Spinal cord (tissue), 10 donors: ENCODE data around the gene CXCL9. TPM values are rescaled to one million over a fixed set of nuclear protein-coding genes. Genes with fewer than 3 reads are reported as not detected.
"Not testable (repeated sequence)": the region's sequence is repeated elsewhere in the genome, so short reads cannot be mapped to it uniquely, and the experiment has no call there.

Experiments
- DNase-seq, 6 donors: peaks; one replicate each; pipeline versions ENCODE4 v3.0.0 to v3.0.0-alpha.2; 2013 to 2015; ENCODE audit warnings: low spot score in 6 of 6, low read depth in 4 of 6
- H3K27ac ChIP-seq: one replicate; pipeline ENCODE4 v1.5.1; 2013; ENCODE audit warnings: low read depth, low read length, control low read depth
- H3K27me3 ChIP-seq: one replicate; pipeline ENCODE4 v1.6.1; 2013; ENCODE audit warnings: low read length; ENCODE audit not compliant: control insufficient read depth, insufficient read depth
- H3K36me3 ChIP-seq: one replicate; pipeline ENCODE4 v1.6.1; 2013; ENCODE audit warnings: low read length; ENCODE audit not compliant: control insufficient read depth, insufficient read depth
- H3K4me1 ChIP-seq: one replicate; pipeline ENCODE4 v1.6.1; 2013; ENCODE audit warnings: low read length; ENCODE audit not compliant: control insufficient read depth, insufficient read depth
- H3K4me3 ChIP-seq: one replicate; pipeline ENCODE4 v1.5.1; 2013; ENCODE audit warnings: low read depth, low read length, control low read depth
- H3K9me3 ChIP-seq: one replicate; pipeline ENCODE4 v1.6.1; 2013; ENCODE audit warnings: low read length; ENCODE audit not compliant: control insufficient read depth, insufficient read depth
- WGBS: methylation state at CpG from one replicate; pipeline ENCODE4 v1.1.5; 2013; ENCODE audit warnings: missing lambda C conversion rate; ENCODE audit not compliant: insufficient coverage; 5-methylcytosine and 5-hydroxymethylcytosine counted together
- polyA plus RNA-seq, 2 donors: library from polyadenylated mRNA; unstranded; fragments of 120-200 nt; gene quantifications; one replicate each; pipeline ENCODE4 v1.2.1, GENCODE V29; 2013; ENCODE audit not compliant: insufficient read length in 2 of 2
- total RNA-seq, 2 donors: library from RNA; depleted of rRNA in 1 of 2; stranded (reverse); fragments of 120-200 nt in 1 of 2; fragments of >200 nt in 1 of 2; gene quantifications; one replicate each; pipeline versions ENCODE4 v1.2.3 to v1.2.4, GENCODE V29; 2013 to 2014
- donor health status: healthy.

CXCL9 gene
- total and polyA plus RNA-seq, 4 donors = 0.10 to 0.11 TPM; not detected in 2

DNA sequence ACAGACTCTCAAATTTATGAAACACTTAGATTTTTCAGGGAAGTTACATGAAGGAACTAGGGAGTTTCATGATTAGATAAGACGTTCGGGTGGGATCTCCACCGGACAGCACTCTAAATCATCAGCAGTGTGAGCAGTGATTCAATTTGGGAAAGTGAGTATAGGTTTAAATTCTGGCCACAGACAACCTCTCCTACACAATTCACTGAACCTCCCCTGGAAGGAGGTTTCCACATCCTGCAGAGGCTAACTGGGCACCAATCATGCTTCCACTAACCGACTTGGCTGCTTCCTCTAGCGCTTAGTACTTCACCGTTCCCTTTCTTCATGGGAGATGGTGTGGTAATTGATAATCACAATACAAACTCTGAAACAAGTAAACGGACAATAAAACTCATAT lies 5.6 kb downstream of the CXCL9 start:
- DNase-seq = no peak
- H3K36me3 ChIP-seq = no peaks in the 10 kb centered on the region
- H3K27me3 ChIP-seq = no peaks in the 10 kb centered on the region
- no peak overlapping the region for H3K27ac ChIP-seq
- WGBS = no CpG with 5 or more reads among the region's 7 CpGs
- H3K9me3 ChIP-seq = no peaks in the 10 kb centered on the region
- H3K4me1 ChIP-seq = no peaks in the 10 kb centered on the region
- no peak overlapping the region for H3K4me3 ChIP-seq

DNA sequence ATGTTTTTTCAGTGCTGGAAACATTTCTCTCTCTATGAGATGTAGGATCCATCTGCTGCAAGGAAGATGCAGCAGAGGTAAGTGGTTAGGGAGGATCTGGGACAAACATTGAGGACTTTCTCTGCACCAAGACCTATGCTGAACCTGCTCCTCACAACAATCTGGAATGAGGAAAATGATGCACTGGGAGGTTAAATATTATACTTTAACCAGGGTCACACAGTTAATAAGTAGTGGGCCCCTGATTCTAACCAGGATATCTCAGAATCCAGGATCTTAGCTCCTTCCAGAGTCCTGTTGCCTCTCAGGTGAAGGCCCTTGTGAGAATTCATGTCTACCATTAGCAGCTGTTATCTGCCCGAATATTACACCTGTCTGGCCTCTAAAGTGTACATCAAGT lies 7.0 kb downstream of the CXCL9 start:
- no peak for DNase-seq
- 82% methylated on average over 1 of the region's 1 CpG for WGBS

DNA sequence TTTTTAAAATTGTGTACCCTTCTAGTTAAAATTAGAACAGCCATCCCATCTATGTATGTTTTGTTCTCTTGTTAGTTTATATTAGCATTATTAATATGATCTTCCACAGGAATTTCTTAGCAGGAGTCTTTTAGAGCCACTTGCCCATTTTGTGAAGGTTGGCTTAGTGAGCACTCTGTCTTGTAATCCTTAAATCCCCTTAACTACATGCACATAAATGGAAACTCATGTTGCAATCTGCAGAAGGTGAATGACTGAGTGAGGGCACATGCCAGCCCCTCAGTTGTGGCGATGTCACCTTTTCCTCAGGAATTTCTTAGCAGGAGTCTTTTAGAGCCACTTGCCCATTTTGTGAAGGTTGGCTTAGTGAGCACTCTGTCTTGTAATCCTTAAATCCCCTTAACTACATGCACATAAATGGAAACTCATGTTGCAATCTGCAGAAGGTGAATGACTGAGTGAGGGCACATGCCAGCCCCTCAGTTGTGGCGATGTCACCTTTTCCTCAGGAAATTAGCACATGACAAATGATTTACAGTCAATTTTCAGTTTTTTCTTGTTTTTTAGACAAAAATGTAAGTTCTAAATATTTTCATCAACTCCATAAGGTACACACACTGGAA lies 8.7 kb downstream of the CXCL9 start:
- H3K4me3 ChIP-seq, DNase-seq, H3K9me3 ChIP-seq, H3K27me3 ChIP-seq, H3K4me1 ChIP-seq, H3K36me3 ChIP-seq, H3K27ac ChIP-seq: not testable (repeated sequence)
- WGBS = no CpG with 5 or more reads among the region's 2 CpGs

More for the DNA sequence above, 7.0 kb downstream of the CXCL9 start:
- H3K36me3 ChIP-seq = no peaks in the 10 kb centered on the region
- no peak overlapping the region for H3K4me3 ChIP-seq
- no peak overlapping the region for H3K27ac ChIP-seq
- H3K9me3 ChIP-seq = no peaks in the 10 kb centered on the region
- no peaks in the 10 kb centered on the region for H3K4me1 ChIP-seq
- no peaks in the 10 kb centered on the region for H3K27me3 ChIP-seq

DNA sequence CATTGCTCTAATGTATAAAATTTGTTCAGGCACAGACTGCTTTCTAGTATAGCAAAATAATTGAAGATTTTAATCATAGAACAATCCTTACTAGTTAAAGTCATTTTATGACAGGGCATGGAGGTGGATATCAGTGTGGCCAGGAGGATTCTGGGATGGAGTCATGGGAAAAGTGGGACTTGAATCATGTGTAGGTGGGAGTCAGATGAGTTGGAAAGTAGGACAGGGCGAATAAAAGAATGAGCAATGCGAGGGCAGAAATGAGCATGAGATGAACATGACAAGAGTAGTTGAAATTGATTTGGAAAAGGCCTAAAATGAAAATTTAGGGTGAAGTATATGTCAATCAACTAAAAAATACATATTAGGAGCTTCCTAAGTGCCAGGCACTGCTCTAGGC lies 9.4 kb downstream of the CXCL9 start:
- no peaks in the 10 kb centered on the region for H3K27me3 ChIP-seq
- H3K4me3 ChIP-seq = no peak overlapping the region
- H3K4me1 ChIP-seq = no peaks in the 10 kb centered on the region
- H3K27ac ChIP-seq = no peak overlapping the region
- 90% methylated on average over 2 of the region's 2 CpGs for WGBS
- H3K36me3 ChIP-seq = no peaks in the 10 kb centered on the region
- H3K9me3 ChIP-seq = no peaks in the 10 kb centered on the region
- DNase-seq = no peak

DNA sequence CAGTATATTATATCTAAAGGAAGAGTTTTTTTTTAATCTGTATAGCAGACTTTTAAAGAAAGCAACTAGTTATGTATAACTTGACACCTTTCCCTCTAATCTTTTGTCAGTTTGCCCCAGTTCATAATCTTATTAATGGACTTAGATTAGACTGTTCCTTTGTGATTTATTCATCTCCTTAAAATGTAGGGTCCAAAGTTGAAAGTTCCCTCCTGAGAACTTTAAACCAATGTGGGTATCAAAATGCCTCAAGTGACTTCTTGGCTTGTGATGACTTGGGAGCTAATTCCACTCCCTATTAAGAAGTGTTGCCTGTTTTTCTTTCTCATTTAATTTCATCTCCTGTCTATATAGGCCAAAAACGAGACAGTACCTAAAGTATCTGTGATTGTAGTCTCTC lies 10.2 kb downstream of the CXCL9 start:
- no CpG with 5 or more reads among the region's 1 CpG for WGBS
- Histone ChIP-seq H3K36me3 (no peaks in the 10 kb centered on the region), H3K27me3 (no peaks in the 10 kb centered on the region)

DNA sequence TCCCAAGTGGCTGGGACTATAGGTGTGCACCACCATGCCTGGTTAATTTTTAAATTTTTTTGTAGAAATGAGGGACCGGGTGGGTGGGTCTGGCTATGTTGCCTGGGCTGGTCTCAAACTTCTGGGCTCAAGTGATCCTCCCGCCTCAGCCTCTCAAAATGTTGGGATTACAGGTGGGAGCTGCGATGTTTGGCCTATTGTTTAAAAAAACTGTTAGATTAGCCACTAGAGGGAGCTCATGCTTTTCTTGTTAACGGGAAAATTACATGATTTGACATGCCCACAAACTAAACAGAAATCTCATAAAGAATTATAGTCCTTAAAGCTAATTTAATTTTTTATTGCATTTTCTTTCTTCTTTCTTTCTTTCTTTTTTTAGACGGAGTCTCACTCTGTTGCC lies 11.6 kb downstream of the CXCL9 start:
- Histone ChIP-seq H3K4me3 (no peak overlapping the region), H3K9me3 (no peaks in the 10 kb centered on the region), H3K36me3 (no peaks in the 10 kb centered on the region), H3K27ac (no peak overlapping the region), H3K27me3 (no peaks in the 10 kb centered on the region), H3K4me1 (peaks cover 6% of the 10 kb centered on the region)
- peak in 4 of 6 donors; percentile 33 to 88 (median 66) for DNase-seq
- WGBS = 10% methylated on average over 2 of the region's 5 CpGs

More for the DNA sequence above, 10.2 kb downstream of the CXCL9 start:
- H3K4me3 ChIP-seq = no peak overlapping the region
- no peaks in the 10 kb centered on the region for H3K9me3 ChIP-seq
- H3K27ac ChIP-seq = no peak overlapping the region
- no peaks in the 10 kb centered on the region for H3K4me1 ChIP-seq
- DNase-seq = no peak

DNA sequence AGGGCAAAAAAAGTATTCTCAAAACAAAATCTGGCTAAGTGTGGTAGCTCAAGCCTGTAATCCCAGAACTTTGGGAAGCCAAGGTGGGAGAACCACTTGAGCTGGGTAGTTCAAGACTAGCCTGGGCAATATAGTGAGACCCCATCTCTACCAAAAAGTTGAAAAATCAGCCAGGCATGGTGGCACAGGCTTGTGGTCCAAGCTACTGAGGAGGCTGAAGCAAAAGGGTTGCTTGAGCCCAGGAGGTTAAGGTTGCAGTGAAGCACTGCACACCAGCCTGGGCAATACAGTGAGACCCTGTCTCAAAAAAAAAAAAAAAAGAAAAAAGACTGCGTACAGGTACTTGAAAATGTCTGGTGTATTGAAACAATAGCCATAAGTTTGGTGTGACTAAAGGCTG lies 14.8 kb downstream of the CXCL9 start:
- Histone ChIP-seq H3K4me3 (no peak overlapping the region), H3K36me3 (peaks cover 3% of the 10 kb centered on the region), H3K9me3 (no peaks in the 10 kb centered on the region), H3K4me1 (peaks cover 6% of the 10 kb centered on the region), H3K27ac (no peak overlapping the region), H3K27me3 (no peaks in the 10 kb centered on the region)
- WGBS = 80% methylated on average over 1 of the region's 1 CpG
- DNase-seq = no peak

DNA sequence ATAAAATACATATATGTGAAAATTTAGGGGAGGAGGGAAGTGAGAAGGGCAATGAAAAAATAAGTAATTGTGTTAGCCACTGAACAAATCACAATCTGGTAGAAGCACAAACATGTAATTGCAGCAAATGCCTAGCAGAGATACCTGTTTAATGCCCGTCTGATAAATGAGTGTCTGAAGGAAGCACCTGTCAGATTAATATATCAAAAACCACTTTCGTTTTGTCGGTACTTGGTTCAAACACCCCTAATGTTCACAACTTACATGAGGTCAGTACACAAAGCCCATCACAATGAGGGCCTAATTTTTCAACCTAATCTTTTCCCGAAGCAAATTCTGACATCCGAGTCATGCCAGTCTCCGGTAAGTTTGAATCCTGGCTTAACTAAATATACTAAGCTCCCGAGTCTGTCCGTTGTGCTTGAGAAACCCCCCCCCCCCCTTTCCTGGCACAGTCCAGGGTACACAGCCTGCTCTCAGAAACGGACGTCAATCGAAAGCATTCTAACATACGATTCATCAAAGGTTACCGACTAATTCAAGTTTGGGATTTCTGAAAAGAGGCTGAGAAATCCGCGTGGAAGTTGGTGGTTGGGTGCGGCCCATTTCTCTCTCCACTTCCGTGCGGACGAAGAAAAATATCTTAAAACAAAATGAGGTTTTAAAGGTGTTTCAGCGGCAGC lies 17.3 kb downstream of the CXCL9 start:
- DNase-seq = peak in 1 of 6 donors; percentile 6
- WGBS = 3% methylated on average over 12 of the region's 20 CpGs
- Histone ChIP-seq H3K4me1 (peaks cover 6% of the 10 kb centered on the region), H3K27ac (peak overlapping the region; percentile 76), H3K36me3 (peaks cover 3% of the 10 kb centered on the region), H3K4me3 (peak overlapping the region; percentile 91), H3K9me3 (no peaks in the 10 kb centered on the region), H3K27me3 (no peaks in the 10 kb centered on the region)

DNA sequence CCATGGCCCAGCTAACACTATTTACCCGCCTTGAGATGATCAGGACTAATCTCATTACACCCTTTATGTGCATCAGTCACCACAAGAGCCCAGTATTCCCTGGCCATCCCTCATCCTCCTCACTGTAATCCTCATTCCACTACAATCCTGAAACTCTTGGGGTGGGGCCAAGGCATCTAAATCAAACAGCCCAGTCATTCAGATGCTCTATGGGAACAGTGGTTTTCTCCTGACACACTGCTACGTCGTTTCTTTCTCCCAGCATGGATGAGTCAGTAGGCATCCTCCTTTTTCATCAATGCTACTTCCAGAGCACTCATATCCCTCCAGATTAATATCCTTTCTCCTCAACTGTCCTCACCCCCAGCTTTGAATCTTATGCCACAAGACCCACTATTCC lies 22.2 kb downstream of the CXCL9 start:
- WGBS = 75% methylated on average over 3 of the region's 3 CpGs
- Histone ChIP-seq H3K9me3 (no peaks in the 10 kb centered on the region), H3K27me3 (no peaks in the 10 kb centered on the region), H3K4me3 (no peak overlapping the region), H3K27ac (no peak overlapping the region), H3K4me1 (no peaks in the 10 kb centered on the region), H3K36me3 (peaks cover 5% of the 10 kb centered on the region)
- DNase-seq = no peak

DNA sequence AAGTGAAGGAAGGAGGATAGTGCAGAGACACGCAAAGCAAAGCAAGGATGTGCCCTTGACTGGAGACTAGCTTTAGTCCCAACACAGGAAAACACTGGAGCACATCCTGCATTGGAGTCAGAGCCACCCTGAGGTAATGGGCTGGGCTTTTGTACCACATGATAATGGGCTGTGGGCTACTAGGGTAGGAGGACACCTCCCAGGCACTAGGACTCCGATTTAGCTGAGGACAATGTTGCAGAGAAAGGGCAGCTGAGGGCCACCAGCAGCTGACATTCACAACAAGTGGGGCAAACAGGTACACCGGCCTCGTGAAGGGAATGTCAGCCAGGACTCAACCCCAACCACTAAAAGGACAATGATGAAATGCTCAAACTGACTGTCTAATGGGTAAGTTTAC lies 26.7 kb downstream of the CXCL9 start:
- Histone ChIP-seq H3K9me3 (no peaks in the 10 kb centered on the region), H3K27ac (no peak overlapping the region), H3K4me3 (no peak overlapping the region), H3K27me3 (no peaks in the 10 kb centered on the region), H3K4me1 (no peaks in the 10 kb centered on the region), H3K36me3 (peaks cover 20% of the 10 kb centered on the region)
- DNase-seq = no peak
- 100% methylated on average over 2 of the region's 4 CpGs for WGBS
